ENCODE measurements around the gene SMPD4.
"Not testable (repeated sequence)": the region's sequence is repeated elsewhere in the genome, so short reads cannot be mapped to it uniquely, and the experiment has no call there.

SMPD4 gene

DNA sequence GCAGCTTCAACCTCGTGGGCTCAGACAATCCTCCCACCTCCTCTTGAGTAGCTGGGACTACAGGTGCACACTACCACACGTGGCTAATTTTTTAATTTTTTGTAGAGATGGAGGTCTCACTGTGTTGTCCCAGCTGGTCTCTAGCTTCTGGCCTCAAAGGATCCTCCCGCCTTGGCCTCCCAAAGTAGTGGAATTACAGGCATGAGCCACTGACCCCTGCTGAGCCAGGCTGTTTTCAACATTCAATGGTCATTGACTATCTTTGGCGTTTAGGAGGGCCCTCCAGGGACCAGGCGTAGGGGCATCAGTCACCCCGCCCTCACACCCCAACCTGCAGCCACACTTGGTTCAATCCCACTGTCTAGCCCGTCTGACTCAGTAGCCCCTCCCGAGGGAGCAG, 5.9 kb upstream of the SMPD4 start:
- no peak for DNase-seq

DNA sequence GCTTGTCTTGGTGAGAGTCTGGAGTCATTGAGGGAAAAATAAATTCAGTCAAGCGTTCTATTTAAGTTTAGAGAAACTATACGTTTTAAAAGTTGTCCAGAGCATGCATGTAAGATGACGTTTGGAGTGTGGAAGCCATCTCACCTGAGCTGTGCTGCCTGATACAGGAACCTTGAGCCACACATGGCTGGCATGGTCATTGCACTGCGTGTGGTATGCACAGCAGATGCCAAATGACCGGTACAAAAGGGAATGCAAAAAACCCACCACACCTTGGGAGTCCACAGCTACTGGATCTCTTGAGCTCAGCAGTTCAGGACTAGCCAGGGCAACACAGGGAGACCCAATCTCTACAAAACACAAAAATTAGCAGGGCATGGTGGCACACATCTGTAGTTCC, 5.0 kb upstream of the SMPD4 start:
- no peak for DNase-seq

DNA sequence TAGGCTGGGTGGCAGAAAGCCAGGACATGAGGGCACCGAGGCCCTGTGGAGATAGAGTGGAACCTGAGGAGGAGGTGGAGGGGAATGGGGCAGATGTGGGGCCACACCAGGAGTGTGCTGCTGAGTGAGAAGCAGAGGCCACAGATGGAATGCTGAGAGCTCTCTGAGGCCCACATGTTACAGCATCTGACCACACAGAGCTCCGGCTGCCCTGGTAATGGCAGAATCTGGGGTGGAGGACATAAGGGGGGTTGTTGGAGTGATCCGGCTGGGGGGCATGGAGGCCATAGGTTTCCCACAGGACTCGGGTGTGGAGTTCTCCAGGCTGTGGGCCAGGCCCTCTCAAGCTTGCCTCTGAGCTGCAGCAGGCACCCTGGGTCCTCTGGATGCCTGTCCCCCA, 4.5 kb upstream of the SMPD4 start:
- DNase-seq: no peak

DNA sequence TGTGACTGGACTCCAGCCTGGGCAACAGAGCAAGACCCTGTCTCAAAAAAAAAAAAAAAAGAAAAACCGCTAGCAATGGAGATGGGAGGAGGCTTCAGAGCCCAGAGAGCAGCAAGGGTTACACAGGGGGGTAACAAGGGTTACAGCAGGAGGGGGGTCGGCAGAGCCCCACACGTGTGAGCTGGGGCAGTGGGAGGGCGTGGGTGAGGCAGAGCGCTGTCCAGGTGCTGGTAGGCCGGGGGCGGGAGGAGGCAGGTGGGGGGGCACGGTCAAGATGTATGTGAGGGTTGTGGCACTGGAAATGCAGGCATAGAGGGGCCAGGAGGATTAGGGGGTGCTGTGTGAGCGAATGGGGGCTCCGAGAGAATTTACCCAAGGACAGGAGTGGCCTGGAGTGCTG, 4.0 kb upstream of the SMPD4 start:
- DNase-seq: no peak

DNA sequence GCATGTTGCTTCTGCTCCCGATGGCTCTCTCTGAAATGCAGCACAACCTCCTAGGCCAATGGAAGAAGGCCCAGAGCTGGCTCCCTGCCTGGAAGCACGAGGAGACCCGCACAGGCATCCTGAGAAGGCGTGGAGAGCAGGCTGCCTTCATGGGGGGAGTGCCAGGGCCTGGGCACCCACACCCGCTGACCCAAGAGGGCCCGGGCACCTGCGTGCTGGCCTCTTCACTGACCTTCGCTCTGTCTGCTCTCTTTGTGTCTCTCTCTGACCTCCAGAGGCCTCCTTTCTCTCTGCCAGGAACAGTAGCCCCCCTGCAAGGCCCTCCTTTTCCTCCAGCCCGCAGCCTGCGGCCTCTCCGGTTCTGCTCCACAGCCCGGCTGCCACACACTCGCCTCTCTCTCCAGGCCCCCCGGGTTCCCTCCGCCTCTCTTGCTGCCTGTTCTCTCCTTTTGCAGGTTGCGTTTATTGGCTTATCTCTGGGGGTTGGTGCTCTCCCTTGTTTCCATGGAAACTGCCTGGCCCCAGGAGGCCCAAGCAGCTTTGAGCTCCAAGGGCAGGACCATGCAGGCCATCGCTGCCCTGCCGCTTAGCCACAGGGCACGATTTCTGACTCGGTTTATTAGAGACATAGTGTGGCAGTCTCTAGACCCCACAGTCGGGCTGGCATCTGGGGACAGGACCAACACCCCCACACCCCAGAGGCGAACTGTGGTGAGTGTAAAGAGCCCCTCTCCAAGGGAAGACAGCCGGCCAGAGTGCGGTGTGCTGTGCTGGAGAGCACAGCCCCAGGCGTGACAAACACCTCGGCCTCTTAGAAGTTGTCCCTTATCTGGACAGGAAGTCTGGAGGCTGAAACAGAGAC, 2.3 kb upstream of the SMPD4 start:
- DNase-seq: no peak

DNA sequence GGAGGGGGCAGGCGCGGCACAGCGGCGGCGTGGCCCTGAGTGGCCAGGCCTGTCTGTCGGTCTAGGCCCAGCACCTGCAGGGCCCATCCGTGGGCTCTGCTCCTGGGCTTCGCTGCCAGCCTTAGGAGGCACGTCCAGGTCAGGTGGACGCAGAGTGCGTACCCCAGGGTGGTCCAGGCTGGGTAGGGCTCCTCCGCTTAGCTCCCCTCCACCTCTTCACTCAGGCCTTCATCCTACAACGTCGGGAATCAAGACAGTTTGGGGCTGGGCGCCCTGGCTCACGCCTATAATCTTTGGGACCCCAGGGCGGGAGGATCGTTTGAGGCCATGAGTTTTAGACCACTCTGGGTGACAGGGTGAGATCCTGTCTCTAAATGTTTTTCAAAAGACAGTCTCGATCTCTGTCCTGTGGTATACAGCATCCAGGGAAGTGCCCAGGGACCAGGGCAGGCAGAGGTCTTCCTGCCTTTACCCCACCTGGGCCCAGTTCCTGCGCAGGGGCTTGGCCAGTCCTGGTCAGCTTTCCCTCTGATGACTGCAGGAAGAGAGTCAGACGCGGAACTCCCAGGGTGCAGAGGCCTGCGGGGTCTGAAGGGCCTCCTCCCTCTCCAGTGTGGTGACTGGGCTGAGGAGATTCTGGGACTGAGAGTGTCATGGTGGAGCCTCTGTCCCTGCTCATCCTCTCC, 1.6 kb upstream of the SMPD4 start:
- DNase-seq: not testable (repeated sequence)

DNA sequence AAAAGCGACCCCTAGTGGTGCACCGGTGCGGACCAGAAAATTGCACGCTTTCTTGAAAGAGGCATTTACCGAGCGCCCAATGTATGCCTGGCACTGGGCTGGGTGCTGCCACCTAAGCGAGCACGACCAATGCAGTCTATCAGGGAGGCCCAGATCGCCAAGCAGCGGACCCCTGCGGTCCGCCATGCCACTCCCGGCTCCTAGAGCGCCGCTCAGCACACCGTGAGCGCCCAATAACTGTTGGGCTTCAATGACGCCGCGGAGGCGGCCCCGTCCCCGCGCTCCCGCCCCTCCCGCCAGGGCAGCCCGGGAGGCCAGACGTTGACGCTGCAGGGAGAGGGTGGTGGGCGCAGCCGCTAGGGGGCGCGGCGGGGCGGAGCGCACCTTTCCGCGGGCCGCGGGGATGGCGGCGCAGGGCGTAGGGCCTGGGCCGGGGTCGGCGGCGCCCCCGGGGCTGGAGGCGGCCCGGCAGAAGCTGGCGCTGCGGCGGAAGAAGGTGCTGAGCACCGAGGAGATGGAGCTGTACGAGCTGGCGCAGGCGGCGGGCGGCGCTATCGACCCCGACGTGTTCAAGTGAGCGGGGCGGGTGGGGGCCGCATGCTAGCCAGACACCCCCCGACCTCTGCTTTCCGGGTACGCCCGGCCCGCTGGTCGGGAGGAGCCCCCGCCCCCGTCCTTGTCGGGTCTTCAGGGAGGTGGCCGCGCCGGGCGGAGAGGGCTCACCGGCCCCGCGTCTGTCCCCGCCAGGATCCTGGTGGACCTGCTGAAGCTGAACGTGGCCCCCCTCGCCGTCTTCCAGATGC, 679 bp upstream of the SMPD4 start, which contains the start of gene MZT2B:
TSS of gene MZT2B (plus strand) at position 383 of the 803 bp plus-strand sequence. CDS start at position 404, 21 bp downstream.
- DNase-seq: peak; percentile 77

DNA sequence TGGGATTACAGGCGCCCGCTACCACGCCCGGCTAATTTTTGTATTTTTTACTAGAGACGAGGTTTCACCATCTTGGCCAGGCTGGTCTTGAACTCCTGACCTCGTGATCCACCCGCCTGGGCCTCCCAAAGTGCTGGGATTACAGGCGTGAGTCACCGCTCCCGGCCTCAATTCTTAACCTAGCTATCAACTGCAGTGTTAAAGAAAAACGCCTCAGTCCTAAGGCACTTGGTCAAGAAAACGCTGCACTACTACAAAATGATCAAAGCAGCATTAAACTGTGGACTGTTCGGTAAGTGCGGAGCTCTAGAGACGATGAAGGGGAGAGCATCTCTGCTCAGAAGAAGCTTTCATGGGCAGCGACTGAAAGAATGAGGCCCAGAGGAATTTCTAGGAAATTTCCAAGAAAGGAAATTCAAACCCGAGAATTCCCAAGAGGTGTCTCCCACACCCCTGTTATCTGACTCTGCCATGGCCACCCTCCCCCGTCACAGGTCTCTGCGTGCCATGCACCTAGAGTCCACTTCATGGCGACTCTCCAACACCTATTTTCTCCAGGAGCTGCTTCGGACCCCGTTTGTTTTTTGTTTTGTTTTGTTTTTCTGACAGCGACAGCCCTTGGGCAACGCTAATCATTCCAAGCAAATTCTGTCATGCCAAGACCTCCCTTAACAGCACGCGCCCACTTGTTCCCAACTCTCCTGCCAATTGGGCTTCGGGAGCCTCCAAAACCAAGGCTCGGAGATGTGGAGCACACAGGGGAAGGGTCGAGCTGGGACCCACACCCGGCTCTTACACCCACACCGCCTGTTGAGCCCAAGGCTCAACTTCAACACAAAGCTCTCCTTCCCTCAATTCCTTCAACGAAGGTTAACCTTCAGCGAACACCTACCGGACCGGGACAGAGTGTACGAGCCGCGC, 738 bp downstream of the SMPD4 start:
- DNase-seq: not testable (repeated sequence)

DNA sequence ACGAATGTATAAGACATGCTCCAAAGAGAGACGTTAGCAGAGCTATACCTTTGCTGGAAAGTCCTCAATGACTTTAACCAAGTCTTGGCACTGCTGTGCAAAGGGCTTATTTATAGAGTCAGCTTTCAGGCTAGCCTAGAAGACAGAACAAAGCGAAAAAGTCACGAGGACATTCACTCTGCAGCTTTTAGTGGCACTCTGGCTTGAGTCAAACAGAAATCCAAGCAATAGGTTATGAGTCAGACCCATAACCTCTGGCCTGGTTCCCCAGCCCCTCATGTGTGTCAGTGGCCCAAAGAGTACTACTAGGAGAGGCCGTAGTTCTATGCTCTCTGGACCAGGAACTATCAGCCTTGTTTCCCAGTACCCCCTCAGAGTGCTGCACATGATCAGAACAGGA, 6.5 kb downstream of the SMPD4 start:
- not testable (repeated sequence) for DNase-seq

DNA sequence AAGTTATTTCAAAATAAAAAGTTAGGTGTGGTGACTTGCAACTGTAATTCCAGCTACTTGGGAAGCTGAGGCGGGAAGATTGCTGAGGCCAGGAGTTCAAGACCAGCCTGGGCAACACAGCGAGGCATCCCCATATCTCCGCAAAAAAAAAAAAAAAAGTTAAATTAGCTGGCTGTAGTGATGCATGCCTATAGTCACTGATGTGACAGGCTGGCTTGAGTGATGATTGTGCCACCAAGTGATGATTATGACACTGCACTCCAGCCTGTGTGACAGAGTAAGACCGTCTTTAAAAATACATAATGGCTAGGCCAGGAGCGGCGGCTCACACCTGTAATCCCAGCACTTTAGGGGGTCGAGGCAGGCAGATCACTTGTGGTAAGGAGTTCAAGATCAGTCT, 11.5 kb downstream of the SMPD4 start:
- DNase-seq: no peak

DNA sequence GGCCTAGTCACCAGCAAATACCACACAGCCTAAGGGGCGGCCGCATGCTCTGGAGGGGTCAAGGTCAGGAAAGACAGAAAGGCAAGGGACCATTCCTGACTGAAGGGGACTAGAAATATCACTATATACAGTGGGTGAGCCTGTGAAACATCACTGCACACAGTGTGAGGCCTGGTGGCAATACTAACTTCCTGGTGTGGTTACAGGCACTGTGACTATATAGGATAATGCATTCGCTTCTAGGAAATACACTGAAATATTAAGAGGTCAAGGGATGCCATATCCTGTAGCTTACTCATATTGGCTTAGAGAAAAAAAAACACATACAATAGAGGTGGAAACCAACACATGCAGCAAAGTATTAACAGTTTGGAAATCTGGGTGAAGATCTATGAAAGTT, 12.2 kb downstream of the SMPD4 start:
- DNase-seq: not testable (repeated sequence)

DNA sequence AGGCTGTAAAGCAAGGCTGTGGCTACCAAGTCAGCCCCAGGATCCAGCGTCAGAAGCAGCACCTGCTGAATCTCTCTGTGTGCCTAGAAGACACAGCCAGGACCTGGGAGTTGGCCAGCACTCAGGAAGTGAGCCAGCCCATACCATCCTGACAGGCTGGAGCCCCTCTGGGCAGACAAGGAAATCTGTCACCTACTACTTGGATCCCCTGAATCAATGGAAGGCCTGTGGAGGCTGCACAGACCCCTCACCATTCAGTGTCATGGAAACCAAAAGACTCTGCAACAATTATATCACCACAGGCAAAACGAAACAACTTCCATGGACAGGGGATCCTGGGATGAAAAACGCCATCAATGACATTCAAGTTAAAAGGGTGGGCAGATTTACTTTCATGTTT, 14.8 kb downstream of the SMPD4 start:
- DNase-seq: not testable (repeated sequence)

DNA sequence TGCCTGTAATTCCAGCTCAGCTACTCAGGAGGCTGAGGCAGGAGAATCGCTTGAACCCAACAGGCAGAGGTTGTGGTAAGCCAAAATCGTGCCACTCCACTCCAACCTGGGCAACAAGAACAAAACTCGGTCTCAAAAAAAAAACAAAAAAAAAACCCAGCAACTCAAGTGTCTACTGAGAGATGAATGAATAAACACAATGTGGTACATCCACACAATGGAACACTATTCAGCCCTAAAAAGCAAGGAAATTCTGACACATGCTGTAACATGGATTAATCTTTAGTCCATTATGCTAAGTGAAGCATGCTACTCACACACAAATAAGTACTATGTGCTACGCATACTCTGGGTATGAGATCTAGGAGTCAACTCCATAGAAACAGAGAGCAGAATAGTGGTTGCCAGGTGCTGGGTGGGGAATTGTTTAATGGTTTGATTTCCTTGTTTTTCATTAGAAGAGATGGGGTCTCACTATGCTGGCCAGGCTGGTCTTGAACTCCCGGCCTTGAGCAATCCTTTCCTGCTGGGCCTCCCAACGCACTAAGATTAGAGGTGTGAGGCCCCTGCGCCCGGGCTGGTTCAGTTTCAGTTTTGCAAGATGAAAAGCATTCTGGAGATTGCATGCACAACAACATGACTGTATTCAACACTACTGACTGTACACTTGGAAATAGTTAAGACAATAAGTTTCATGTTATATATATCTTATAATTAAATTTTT, 15.9 kb downstream of the SMPD4 start:
- no peak for DNase-seq

DNA sequence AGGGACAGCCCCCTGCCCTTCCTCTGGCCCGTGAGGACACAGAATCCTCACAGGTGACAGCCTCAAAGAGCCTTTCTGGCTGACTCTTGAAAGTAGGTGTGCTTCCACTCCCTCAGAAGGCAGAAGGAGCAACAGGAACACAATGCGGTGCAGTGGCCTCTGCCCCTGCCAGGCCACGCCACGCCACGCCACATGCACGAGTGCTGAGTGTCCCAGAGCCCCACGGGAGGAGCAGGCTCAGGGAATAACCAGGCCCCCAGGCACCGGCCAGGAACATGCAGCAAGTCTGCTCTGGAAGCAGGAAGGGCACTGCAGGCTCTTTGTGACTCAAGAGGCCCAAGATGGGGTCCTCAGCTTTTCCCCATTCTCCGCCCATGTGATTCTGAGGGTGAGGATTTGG, 18.4 kb downstream of the SMPD4 start:
- no peak for DNase-seq

DNA sequence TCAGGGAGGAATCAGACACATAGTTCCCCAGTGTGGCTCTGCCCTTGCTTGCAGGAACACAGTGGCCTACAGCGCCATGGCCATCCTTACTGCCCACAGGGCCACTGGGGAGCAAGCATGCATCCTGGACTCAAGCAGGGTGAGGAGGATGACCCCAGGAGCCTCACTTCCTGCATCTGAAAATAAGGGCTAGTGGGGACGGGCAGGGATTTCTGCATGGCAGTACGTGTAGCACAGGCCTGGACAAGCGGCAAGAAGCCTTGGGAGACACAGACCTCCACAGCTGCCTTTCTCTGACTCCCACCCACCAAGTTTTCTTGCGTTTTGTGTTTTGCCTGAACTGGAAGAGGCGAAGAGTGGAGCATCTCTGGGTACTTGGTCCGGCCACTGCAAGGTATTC, 18.9 kb downstream of the SMPD4 start:
- not testable (repeated sequence) for DNase-seq

DNA sequence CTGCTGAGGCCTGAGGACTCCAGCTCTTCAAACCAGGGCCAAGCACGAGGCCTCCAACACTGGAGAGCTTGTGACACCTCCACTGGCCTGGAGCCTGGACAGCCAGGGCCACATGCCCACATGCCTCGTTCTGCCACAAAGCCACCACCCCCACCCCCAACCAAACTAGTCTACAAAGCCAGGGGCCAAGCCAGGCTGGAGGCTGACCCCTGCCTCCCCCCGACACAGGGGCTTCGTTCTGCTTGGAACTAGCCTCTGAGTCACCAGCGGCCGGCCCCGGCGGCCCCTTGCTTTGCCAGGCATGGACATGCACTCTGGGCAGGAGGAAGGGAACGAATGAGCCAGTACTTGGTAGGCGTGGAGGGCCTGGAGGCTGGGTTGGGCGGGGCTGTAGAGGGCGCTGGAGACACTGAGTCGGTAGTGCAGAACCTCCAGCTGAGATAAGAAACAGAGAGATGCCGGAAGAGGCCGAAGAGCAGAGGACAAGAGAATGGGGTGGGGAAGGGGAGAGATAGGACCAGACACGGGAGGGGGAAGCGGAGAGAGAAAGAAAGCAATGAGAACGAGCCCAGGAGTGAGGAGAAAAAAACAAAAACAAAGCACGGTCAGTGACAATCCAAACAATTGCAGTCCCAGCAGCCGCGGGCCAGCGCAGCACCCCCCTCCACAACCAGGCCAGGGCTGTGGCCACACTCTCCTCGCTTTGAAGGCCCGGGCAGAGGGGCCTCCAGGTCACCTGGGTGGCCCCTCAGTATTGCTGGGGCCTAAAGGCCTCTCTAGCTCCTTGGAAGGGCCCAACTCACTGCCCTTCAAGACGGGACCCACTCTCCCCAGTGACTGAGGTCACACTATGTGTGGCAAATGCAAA, 20.3 kb downstream of the SMPD4 start:
- DNase-seq: not testable (repeated sequence)

DNA sequence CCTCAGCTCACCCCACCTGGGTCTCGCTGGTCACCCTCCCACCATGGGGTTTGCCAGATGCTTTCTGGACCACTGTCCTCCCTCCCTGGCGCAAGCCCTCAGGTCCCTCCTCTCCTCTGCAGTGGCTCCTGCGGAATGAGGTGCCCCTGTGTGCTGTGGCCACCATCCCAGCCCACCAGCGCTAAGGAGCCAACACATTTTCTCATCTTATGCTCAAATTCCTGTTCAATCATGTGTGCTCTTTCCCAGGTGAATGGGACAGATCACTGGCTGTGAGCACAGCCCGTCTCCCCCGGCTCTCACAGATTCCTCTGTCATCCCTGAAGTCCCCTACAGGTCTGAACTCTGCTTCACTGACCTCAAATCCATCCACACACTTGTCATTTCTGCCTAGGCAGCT, 21.3 kb downstream of the SMPD4 start:
- DNase-seq: no peak

DNA sequence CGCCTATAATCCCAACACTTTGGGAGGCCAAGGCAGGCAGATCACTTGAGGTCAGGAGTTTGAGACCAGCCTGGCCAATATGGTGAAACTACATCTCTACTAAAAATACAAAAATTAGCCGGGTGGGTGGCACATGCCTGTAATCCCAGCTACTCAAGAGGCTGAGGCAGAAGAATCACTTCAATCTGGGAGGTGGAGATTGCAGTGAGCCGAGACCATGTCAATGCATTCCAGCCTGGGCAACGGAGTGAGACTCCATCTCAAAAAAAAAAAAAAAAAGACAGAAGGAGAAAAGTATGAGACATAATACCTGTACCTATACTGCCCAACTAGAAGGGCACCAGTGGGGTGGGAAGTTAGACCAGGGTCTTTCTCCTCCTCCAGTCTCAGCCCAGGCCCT, 22.0 kb downstream of the SMPD4 start:
- not testable (repeated sequence) for DNase-seq

DNA sequence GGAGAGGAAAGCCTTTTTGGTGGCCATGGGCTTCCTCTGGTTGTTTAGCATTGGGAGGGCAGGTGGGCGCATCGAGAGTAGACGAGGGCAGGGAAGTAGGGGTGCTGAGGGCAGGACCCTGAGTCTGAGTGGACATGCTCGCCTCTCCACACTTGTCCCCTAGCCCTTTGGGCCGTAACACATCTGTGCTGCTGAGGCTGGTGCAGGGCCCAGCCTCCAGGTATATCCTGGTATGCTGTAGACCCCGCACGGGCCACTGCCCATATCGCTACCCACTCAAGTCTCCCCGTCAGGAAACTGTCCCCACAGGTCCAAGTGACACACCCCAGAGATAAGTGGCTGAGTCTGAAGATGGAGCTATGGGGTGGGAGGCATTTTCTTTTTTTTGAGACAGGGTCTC, 22.8 kb downstream of the SMPD4 start:
- no peak for DNase-seq

DNA sequence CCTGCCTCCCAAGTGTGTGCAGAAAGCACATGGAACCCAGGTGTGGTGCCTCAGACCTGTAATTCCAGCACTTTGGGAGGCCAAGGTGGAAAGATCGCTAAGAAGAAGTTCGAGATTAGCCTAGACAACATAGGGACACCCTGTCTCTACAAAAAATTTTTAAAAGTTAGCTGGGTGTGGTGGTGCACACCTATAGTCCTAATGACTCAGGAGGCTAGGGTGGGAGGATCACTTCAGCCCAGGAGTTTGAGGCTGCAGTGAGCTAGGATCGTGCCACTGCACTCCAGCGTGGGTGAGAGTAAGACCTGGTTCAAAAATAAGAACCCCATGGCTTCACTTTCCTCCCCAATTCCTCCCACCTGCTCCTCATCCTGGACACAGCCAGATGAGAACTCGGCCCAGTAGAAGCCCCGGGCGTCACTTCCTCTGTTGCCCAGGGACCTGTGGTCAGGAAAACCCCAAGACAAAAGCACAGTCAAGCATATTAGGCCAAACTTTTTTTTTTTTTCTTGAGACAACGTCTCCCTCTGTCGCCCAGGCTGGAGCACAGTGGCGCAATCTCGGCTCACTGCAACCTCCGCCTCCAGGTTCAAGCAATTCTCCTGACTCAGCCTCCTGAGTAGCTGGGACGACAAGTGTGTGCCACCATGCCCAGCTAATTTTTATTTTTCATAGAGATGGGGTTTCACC, 23.4 kb downstream of the SMPD4 start:
- DNase-seq: not testable (repeated sequence)

Data from NCI-H510A (cell line).